C4-2B (cell line): Measurements from ENCODE around the gene ZNF224.

Experiments used
- ZFX ChIP-seq: fragments of 450-650 bp; IDR thresholded peaks from 2 replicates; pipeline ENCODE4 v1.6.1; 2017
- TF ChIP-seq, protein P1 (sequence below): fragments of 450-650 bp; conservative IDR thresholded peaks from 2 replicates; pipeline ENCODE4 v1.5.1; 2017; ENCODE audit warnings: mild to moderate bottlenecking

DNA sequence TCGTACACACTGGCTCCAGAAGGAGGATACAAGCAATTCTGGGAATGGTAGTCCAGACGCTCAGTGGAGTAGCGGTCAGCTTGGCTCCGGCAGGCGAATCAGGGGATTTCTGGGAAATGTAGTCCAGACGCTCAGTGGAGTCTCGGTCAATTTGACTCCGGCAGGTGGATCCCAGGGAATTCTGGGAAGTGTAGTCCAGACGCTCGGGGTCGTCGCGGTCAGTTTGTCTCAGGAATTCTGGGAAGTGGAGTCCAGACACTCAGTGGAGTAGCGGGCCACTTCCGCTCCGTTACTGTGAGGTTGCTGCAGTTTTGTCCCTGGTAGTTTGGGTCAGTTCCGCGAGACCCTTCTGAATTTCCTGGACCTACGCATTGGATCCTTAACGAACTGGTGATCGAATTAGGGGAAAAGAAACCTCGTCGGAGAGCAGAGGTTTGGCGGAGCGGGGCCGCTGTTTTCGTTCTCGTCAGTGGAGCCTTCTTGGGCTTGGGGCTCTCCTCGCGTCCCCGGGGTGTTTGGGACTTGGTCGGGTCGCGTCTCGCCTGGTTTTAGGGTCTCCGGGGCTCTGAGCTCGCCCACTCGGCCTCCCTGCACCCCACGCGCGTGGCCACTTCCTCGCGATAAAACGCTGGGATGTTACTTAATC is 19.1 kb downstream of the ZNF224 start, which contains the start of gene ZNF225:
- TF ChIP-seq, protein P1, sequence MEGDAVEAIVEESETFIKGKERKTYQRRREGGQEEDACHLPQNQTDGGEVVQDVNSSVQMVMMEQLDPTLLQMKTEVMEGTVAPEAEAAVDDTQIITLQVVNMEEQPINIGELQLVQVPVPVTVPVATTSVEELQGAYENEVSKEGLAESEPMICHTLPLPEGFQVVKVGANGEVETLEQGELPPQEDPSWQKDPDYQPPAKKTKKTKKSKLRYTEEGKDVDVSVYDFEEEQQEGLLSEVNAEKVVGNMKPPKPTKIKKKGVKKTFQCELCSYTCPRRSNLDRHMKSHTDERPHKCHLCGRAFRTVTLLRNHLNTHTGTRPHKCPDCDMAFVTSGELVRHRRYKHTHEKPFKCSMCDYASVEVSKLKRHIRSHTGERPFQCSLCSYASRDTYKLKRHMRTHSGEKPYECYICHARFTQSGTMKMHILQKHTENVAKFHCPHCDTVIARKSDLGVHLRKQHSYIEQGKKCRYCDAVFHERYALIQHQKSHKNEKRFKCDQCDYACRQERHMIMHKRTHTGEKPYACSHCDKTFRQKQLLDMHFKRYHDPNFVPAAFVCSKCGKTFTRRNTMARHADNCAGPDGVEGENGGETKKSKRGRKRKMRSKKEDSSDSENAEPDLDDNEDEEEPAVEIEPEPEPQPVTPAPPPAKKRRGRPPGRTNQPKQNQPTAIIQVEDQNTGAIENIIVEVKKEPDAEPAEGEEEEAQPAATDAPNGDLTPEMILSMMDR, result no peak
- TF ChIP-seq ZFX, result no peak
